NK-92 treated with Interleukin-12 subunit alpha and Interleukin-12 subunit beta, amount 100 ng/mL, for 24 hours (cell line): ENCODE data around the gene RERG.

ENCODE experiments used
- DNase-seq: peaks from one replicate; lab custom pipeline; 2025; lab: John Stamatoyannopoulos, UW

RERG gene

DNA sequence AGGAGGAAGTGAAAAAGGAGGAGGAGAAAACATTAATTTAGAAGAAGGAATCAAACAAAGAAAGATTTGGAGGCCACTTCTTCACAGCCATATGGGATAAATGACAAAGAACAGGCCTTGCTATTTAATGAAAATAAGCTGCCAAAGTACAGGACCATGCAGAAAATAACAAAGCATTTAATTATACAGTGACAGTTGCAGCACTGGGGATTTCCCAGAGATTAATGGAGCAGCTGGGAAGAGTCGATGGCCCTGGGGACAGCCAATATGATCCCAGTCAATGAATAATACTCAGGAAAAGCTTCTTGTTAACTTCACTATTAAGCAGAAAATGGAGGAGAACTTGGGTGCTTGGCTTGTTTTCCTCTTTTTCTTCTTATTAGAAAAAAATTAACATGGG, 34.6 kb downstream of the RERG start:
- DNase-seq, result no peak

DNA sequence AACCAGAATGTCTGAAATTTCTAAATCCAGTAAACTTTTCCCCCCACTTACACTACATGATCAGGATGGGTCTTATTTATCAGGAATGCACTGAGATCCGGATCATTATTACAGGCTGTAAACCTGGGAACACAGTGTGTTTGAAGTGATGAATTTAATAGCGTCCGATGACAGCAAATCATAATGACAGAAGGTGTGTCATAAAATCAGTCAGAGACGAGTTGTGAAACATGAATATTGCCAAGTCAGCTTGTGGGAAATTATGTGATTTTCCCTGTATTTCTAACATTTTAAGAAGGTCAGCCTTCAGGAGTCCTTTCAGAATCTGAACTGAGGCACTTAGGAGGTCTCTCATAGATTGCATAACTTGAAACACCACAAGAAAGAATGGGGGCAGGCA, 36.7 kb downstream of the RERG start:
- no peak for DNase-seq

DNA sequence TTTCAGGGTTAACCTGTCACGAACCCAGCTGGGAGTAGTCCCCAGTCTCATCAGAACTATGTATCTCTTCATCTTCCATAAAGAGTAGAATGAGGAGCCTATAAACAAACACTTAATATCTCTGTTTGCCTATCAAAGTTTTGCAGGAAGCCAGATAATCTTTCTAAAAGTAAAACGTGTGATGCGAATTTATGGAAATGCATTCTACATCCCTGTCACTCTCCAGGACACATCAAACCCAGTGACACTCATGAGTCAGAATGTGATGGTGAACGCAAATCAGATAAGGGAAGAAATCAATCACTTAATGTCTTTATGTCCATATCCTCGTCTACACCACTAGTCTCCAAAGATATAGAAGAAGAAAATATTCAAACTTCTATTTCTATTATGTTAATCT, 37.4 kb downstream of the RERG start:
- DNase-seq, result no peak

DNA sequence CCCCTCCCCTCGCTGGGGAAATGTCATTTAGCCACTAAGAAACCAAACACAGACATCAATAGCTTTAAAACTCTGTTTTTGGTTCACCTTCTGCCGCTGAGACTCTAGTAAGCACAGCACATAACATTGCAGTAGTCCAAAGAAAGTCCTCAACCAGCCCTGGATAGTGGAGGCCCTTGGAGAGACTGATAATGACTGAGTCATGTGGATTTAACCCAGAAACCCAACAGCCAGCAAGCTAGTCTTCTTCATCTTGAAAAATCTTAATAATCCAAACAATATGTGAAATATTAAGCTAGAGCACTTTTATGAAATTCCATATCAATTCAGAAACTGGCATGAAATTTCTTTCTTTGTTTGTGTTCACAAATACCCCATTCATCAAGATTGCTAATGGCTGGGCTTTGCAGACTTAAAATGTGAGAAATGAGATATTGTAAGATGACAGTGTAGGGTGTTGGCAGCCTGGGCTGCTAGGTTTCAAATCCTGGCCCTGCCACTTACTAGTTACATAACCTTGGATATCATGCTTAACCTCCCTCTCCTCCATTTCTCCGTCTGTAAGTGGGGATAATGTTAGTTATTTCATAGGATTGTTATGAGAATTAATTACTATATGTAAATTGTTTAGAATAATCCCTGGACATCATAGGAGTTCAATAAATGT, 40.1 kb downstream of the RERG start:
- DNase-seq, result no peak

DNA sequence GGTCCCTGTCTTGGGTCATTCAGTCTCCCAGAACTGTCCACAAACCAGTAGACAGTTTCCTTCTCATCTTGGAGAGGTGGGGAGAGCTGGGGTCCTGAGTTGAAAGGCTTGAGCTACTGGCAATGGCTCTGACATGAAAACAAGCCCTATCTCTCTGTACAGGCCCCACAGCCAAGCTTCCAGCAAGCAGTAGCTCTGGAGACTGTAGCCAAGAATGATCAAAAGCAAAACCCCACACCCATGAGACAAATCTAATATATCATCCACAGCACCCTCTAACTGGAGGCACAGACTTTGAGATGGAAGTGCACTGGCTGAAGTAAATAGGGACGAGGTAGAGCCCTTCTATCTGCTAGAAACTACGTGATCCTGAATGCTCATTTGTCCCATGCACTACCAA, 40.9 kb downstream of the RERG start:
- no peak for DNase-seq

DNA sequence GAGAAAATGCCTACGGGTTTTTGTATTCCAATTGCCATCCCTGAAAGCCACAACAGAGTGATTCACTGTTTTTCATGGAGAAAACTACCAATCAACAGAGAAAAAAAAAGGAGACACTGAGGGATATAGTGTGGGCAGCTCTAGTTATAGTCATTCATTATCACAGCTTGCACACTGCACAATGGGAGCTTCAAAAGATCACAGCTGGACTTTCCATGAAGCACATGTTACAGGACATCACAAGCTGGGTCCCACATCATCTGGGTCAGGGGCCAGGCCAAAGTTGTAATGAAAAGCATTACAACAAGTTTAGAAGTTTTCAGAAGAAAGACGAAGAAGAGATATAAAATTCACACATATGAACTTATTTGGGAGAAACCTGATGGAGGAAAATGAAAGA, 41.5 kb downstream of the RERG start:
- DNase-seq, result no peak

DNA sequence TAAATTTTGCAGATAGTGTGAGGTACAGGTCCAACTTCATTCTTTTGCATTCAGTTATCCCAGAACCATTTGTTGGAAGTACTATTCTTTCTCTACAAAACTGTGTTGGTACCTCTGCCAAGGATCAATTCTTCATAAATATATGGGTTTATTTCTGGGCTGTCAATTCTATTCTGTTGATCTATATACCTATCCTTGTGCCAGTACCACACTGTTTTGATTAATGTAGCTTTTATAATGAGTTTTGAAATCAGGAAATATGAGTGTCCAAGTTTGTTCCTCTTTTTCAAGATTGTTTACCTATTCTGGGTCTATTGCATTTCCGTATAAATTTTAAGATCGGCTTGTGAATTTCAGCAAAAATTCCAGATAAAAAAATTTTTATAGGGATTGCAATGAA, 48.1 kb downstream of the RERG start:
- no peak for DNase-seq

DNA sequence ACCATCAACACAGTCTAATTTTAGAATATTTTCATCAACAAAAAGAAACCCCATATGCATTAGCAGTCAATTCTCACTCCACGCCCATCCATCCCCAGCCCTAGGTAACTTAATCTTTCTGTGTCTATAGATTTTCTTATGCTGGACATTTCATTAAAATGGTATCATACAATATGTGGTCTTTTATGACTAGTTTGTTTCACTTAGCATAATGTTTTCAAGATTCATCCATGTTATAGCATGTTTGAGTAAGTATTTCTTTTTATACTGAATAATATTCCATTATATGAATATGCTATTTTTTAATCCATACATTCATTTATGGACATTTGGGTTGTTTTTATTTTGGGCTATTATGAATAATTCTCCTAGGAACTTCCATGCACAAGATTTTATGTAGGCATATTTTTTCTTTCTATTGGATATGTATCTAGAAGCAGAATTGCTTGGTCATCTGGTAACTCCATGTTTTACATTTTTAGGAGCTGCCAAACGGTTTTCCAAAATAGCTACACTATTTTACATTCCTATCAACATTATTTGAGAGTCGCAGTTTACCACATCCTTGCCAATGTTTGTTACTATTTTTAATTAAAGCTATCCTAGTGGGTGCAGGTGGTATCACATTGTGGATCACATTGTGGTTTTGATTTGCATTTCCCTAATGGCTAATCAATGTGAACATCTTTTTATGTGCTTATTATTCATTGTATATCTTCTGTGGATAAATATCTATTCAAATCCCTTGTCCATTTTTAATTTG, 49.0 kb downstream of the RERG start:
- DNase-seq, result no peak

DNA sequence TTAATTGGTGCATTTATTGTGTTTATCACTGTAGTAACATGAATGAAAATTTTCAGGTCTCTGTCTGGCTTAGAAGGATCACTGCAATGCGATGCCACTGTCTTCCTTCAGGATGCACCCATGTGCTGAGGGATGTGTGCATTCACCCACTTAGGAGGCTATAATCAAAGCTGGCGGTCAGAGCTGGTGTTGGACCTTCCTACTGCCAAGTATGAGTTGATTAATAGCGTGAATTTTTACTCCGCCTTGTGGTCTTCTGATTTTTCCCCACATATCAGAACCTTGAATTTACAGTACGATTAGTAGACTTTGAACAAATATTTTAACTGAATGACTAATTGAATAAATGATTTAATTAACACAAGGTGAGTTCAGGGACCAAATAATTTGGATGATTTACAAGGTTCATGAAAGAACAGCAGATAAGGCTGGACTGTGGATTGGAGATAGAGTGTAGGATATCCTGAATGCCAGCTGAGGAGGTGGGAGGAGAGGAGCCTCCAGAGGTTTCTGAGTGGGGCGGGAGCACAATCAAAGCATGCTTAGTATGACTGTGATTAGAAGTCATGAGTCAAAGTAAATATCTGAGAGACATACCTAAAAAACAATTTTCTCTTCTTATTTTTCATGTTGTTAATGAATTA, 50.1 kb downstream of the RERG start:
- no peak for DNase-seq

DNA sequence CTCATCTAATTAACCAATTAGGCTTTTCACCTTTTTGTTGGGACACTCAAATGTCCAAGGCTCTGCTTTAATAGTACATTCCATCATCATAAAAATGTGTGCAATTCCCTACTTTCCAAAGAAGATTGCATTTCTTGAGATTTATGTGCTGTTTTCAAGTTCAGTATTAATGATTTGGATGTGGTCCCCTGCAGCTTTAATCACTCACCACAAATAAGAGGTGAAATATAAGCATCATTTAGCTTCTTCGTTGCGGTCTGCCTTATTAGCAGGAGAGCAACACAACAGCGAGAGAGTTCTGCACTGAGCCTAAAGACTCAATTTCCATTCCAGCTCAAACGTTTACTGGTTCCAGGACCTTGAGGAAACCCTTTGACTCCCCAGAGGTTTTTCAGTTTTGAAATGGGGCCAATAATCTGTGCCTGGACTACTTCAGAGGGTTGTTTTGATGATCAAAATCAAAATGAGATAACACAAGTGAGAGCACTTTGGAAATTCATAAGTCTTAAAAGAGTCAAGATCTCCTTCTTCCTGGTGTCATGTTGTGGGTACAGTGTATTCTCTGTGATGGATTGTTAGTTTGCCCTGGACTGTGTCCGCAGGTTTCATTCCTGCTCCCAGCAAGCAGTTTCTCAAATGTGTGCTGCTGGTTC, 53.1 kb downstream of the RERG start:
- no peak for DNase-seq

DNA sequence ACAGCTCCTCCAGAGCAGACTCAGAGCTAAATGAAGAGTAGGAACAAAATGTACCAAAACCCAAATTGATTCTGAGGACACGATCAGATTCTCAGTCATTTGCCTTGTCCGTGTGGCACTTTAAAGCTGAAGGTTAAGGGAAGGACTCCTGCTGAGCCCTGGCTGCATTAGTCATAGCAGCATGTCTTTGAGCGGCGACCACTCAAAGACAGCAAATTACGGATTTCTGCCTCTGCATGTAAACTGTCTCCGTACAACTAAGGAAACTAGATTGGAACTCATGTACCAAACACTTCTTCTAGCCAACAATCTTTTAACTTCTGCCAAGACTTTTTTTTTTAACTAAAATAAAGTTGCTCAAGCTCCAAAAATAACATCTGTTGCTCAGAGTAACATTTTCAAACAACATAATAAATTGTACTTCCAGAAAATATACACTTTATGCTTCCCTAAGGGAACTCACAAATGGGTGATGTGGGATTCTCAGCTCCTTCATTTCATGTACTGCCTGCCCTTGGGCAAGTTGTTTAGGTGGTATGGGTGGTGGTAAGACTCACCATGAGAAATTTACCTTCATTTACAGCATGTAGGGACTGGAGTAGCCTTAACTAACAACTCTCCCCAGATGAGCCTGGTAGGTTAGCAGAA, 56.1 kb downstream of the RERG start:
- DNase-seq, result no peak

DNA sequence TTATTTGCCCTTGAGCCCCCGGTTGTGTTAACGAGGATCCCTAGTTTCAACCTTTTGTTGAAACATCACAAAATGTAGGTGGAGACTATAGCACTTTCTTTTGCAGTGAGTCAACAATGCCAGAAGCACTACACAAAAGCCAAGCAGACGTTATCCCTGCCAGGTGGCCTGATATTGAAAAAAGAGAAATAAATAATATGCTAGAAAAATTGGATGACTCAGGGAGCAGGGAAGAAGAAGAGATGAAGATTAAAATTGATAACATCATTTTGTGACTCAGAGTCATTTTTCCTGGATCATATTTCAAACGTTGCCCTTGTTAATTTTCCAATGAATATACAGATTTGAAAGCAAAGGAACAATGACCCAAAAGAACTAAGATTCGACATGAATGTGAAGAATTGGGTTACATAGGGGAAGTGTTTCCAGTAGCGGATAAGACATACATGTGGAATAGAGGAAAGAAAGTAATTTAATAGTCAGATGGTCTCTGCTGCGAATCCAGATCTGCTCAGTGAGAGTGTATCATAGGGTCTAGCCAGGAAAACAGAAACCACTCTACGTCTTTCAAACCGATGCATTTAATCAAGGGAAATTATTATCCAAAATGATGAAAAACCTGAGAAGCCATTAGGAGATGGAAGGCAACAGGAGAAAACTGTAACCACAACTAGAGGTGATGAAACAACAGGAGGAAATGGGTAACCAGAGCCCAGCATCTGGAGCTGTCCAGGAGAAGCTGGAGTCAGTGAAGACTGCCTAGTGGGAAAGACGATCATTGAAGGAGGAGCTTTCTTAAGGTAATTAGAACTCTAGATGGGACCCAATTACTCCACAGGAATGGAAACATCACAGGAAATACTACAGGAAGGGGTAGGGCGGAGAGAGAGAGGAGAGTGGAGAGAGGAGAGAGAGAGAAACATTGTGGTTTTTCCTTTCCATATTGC, 57.9 kb downstream of the RERG start:
- DNase-seq, result no peak

DNA sequence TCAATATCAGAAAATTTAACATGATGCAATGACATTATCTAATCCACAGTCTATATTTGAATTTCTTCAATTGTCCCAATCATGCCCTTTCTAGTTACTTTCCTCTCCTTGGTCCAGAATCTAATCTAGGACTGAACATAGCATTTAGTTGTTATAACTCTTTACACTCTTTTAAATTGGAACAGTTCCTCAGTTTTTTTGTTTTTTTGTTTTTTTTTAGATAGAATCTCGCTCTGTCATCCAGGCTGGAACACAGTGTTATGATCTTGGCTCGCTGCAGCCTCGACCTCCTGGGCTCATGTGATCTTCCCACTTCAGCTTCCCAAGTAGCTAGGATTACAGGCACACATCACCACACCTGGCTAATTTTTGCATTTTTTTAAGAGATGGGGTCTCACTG, 63.1 kb downstream of the RERG start:
- DNase-seq, result no peak

DNA sequence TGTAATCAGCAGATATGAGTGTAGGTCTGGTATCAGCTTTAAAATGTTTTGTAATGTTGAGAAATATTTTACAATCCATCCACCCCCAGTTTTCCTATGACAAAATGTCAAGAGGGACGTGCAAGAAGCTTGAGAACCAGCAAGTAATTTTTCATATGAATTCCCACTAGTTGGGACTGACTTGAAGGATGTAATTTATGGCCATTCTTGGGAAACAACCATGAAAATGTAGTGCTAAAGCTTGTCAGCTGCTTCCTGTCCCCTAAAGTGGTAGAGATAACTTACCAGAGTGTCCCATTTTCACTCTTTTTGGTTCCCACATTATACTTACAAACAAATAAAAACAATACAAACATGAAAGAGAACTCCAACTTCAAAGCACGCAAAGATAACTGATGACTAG, 63.9 kb downstream of the RERG start:
- DNase-seq, result no peak

DNA sequence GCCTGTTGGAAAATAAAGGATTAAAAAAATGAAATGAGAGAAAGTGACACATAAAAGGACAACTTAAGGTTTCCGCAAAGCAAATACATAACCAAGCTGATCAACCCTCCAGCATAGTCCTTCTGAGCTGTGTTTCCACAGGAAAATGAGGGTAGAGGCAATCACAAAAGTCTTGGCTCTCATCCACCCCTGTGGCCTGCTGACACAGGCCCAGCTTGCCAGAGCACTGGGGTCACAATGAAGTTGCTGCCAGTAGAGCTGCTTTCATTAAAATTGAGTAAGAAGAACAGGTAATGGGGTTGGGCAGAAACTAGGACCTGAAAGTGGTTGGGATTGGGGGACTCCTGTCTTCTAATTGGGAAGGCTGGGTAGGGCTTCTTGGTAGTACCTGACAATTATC, 65.9 kb downstream of the RERG start:
- DNase-seq, result no peak

DNA sequence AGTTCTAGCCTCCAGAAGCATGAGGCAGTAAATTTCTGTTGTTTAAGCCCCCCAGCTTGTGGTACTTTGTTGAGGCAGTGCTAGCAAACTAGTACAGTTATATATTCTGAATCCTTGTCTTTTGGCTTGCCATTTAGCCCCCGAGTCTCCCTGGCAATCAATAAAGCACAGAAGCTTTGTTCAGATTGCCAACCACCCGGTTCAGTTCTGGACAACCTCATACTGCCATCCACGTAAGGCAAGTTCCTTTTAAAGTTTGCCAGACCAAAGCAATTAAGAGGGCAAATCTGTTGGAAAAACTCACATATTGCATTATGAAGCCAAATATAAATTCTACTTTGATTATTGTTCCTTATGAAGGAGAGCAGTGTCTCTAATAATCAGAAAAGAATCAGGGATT, 67.1 kb downstream of the RERG start:
- no peak for DNase-seq

DNA sequence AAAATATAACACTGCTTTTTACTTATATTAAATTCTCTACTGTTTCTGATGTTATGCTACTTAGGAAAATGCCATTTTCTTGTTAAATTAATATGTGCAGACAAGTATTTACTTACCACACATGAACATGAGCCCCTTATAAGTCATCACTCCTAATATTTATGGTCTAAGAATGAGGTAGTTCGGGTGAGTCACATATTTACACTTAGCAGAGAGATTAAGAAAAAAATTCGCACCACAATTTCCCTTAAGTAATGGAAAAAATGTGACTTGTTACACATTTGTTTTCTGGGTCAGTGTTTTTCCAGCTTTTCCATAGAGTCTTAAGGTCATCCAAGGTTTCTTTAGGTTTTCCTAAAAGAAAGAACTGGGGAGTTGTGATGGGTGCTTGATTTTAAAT, 68.3 kb downstream of the RERG start:
- DNase-seq, result no peak

DNA sequence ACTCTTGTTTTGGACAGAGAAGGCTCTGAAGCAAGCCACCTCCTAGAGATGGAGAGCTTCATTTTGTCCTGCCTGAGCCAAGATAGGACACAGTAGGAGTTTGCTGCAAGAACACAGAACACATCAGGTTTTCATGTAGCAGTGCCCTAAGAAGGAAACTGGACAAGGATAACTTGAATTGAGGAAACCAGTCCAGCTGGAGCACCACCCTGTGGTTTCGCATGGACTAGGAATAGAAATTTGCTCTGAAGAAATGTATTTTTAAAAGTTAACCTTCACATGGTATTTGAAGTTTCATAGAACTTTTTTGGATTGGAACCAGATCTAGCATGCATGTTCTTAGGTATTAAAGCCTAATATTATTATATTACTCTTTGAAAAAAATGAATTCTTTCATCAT, 68.8 kb downstream of the RERG start:
- DNase-seq, result no peak

DNA sequence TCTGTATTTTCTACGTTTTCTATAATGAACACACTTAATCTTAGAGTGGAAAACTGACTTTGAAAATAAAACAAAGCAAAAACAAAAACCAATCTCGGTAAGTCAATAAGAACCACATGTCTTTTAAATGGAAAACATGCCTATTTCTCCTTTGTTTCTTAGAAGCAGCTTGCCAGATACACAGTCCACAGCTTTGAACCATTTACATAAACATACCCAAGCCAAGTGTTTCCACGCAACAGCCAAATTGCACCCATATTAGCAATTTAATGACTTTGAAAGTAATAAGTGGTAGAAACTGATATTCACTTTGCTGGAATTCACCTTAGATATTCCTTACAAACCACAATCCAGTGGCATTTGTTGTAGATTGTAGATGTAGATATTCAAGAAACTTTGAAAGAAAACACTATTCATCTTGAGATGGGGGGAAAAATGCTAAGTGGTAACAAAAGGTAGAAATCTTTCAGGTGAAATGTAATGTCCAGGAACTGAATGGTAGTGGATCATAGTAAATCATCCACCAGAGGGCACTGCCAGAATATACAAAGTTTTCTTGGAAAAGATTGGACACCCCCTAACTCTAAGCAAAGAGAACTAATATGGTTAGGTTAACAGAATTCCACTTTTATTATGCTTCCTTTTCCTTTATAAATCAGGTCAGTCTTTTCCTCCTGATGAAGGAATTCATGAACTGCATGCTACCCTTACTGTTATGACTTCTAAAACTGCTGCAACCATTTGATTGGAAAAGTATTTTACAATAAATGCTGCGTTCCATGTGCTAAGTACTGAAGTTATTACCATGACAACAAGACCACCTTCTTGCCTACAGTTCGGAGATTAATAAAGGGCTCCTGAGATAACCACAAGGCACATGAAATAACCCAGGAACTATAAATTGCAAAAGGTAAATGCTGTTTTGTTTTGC, 69.8 kb downstream of the RERG start:
- DNase-seq, result no peak

DNA sequence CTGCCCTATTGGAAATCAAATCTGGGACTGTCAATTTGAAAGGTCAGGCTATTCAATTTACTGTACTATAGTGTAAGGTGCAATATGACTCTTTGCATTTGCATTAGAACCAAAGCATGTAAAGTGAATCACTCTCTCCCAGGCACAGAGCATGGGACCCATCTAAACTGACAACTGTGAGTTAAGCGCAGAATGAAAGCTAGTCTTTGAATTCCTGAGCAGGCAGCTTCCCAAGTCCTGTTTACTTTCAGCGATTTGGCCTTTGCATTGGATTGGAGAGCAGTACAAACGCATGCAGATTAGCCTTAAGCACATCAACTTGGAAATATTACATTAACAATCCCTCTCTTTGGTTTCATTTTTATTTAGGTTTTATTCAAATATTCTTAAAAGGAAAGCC, 74.6 kb downstream of the RERG start:
- no peak for DNase-seq
